HTERT RPE-1 (cell line): ENCODE results near the gene SLC1A4.
"Not testable (repeated sequence)": the region's sequence is repeated elsewhere in the genome, so short reads cannot be mapped to it uniquely, and the experiment has no call there.

Experiments
- in situ Hi-C: fragments of 300-500 bp; cut with MboI; formaldehyde crosslinking; loops from 4 replicates; pipeline ENCODE4 v1.14.3; 2020; ENCODE audit warnings: low sequenced_read_pairs

The SLC1A4 gene

GRCh38 chr2:64963719-64964118 lies 25.5 kb upstream of the SLC1A4 start:
- in situ Hi-C loops: no loop called here

- in situ Hi-C loops: no loop called here
Observed at GRCh38 chr2:64966017-64966416, 23.2 kb upstream of the SLC1A4 start.

- in situ Hi-C loops: no loop called here
Observed at GRCh38 chr2:64966839-64967238, 22.4 kb upstream of the SLC1A4 start.

- in situ Hi-C loops: no loop called here
Observed at GRCh38 chr2:64967601-64968000, 21.6 kb upstream of the SLC1A4 start.

GRCh38 chr2:64969086-64969485 lies 20.1 kb upstream of the SLC1A4 start:
- in situ Hi-C loops: not testable (repeated sequence)

GRCh38 chr2:64970495-64970894 lies 18.7 kb upstream of the SLC1A4 start:
- in situ Hi-C loops: no loop called here

GRCh38 chr2:64972426-64972825 lies 16.8 kb upstream of the SLC1A4 start:
- in situ Hi-C loops: no loop called here

GRCh38 chr2:64972876-64973275 lies 16.3 kb upstream of the SLC1A4 start:
- in situ Hi-C loops: no loop called here

GRCh38 chr2:64975232-64975821 lies 13.9 kb upstream of the SLC1A4 start:
- in situ Hi-C loops: no loop called here

GRCh38 chr2:64976276-64976675 lies 12.9 kb upstream of the SLC1A4 start:
- in situ Hi-C loops: no loop called here

GRCh38 chr2:64978514-64979268 lies 10.5 kb upstream of the SLC1A4 start:
- in situ Hi-C loops: no loop called here

GRCh38 chr2:64979744-64980143 lies 9.5 kb upstream of the SLC1A4 start:
- in situ Hi-C loops: no loop called here

GRCh38 chr2:64980183-64980582 lies 9.0 kb upstream of the SLC1A4 start:
- in situ Hi-C loops: no loop called here

GRCh38 chr2:64982311-64982857 lies 6.8 kb upstream of the SLC1A4 start:
- in situ Hi-C loops: no loop called here

GRCh38 chr2:64982932-64983331 lies 6.3 kb upstream of the SLC1A4 start:
- in situ Hi-C loops: no loop called here

GRCh38 chr2:64985447-64985846 lies 3.8 kb upstream of the SLC1A4 start:
- in situ Hi-C loops: no loop called here

- in situ Hi-C loops: no loop called here
Observed at GRCh38 chr2:64987001-64987955, 1.9 kb upstream of the SLC1A4 start.

- in situ Hi-C loops: no loop called here
Observed at GRCh38 chr2:64987956-64988419, 1.2 kb upstream of the SLC1A4 start.

- in situ Hi-C loops: no loop called here
Observed at GRCh38 chr2:64988420-64989125, 626 bp upstream of the SLC1A4 start.

GRCh38 chr2:64989982-64990614 lies 899 bp downstream of the SLC1A4 start:
- in situ Hi-C loops: no loop called here
